Midbrain (tissue), 1 donor: Measurements from ENCODE around the gene TAS2R16.

Experiments
- DNase-seq: peaks from one replicate; lab custom pipeline; 2025; lab: John Stamatoyannopoulos, UW

Gene TAS2R16

GRCh38 chr7:122995600-122995999 is at the start of gene TAS2R16:
Gene TAS2R16, minus strand, starts transcription at chr7:122995700. Its CDS starts 66 bp downstream, at chr7:122995634.
- DNase-seq = no peak

GRCh38 chr7:123043642-123044041 is 48.1 kb upstream of the TAS2R16 start:
- no peak for DNase-seq

GRCh38 chr7:123041101-123041500 is 45.6 kb upstream of the TAS2R16 start:
- no peak for DNase-seq

GRCh38 chr7:123039269-123039668 is 43.8 kb upstream of the TAS2R16 start:
- no peak for DNase-seq

- no peak for DNase-seq
Observed at GRCh38 chr7:123034106-123034505, 38.6 kb upstream of the TAS2R16 start.

GRCh38 chr7:123030631-123031030 is 35.1 kb upstream of the TAS2R16 start:
- no peak for DNase-seq

- DNase-seq = no peak
Observed at GRCh38 chr7:123028339-123028738, 32.8 kb upstream of the TAS2R16 start.

- DNase-seq = no peak
Observed at GRCh38 chr7:123026251-123026650, 30.8 kb upstream of the TAS2R16 start.

GRCh38 chr7:123024989-123025758 is 29.7 kb upstream of the TAS2R16 start:
- no peak for DNase-seq

GRCh38 chr7:123023126-123023525 is 27.6 kb upstream of the TAS2R16 start:
- DNase-seq = no peak

- no peak for DNase-seq
Observed at GRCh38 chr7:123022576-123022975, 27.1 kb upstream of the TAS2R16 start.

GRCh38 chr7:123012435-123012834 is 16.9 kb upstream of the TAS2R16 start:
- no peak for DNase-seq

GRCh38 chr7:123011766-123012369 is 16.4 kb upstream of the TAS2R16 start:
- DNase-seq = no peak

- no peak for DNase-seq
Observed at GRCh38 chr7:123004931-123005330, 9.4 kb upstream of the TAS2R16 start.

GRCh38 chr7:123003539-123004126 is 8.1 kb upstream of the TAS2R16 start:
- DNase-seq = no peak

- DNase-seq = no peak
Observed at GRCh38 chr7:122989577-122989976, 5.9 kb downstream of the TAS2R16 start.

- no peak for DNase-seq
Observed at GRCh38 chr7:122989041-122989440, 6.5 kb downstream of the TAS2R16 start.

- DNase-seq = no peak
Observed at GRCh38 chr7:122988333-122988732, 7.2 kb downstream of the TAS2R16 start.

GRCh38 chr7:122987463-122987862 is 8.0 kb downstream of the TAS2R16 start:
- no peak for DNase-seq

GRCh38 chr7:122984021-122984420 is 11.5 kb downstream of the TAS2R16 start:
- DNase-seq = no peak

- no peak for DNase-seq
Observed at GRCh38 chr7:122983261-122983660, 12.2 kb downstream of the TAS2R16 start.

- DNase-seq = no peak
Observed at GRCh38 chr7:122975341-122975740, 20.2 kb downstream of the TAS2R16 start.

GRCh38 chr7:122974229-122974628 is 21.3 kb downstream of the TAS2R16 start:
- no peak for DNase-seq
